Fibroblast of skin of scalp (primary cell): ENCODE data around the gene CDK2.
"Not testable (repeated sequence)": the region's sequence is repeated elsewhere in the genome, so short reads cannot be mapped to it uniquely, and the experiment has no call there.

Experiments
- DNase-seq: peaks from one replicate; pipeline ENCODE4 v3.0.0-alpha.2; 2013

CDK2 gene

DNA sequence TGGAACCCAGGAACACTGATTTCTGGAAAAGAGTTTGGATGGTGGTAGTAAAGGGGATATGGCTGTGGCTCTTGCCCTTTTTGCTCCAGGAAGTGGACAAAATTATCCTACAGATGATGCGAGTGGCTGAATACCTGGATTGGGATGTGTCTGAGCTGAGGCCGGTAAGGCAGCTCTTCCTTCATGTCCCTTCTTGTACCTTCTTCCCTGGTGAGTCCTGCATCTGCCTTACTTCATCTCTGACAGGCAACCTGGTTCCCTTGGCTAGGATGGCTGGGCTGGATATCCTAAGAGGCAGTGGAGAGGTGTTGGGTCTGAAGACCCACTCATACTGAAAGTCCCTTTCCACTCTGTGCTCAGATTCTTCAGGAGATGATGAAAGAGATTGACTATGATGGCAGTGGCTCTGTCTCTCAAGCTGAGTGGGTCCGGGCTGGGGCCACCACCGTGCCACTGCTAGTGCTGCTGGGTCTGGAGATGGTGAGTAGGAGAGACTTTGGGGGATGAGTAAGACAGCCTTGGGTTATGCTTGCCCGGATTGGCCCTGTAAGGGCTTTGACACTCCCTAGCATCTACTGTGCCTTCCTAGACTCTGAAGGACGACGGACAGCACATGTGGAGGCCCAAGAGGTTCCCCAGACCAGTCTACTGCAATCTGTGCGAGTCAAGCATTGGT lies 27.7 kb upstream of the CDK2 start:
- DNase-seq: no peak

DNA sequence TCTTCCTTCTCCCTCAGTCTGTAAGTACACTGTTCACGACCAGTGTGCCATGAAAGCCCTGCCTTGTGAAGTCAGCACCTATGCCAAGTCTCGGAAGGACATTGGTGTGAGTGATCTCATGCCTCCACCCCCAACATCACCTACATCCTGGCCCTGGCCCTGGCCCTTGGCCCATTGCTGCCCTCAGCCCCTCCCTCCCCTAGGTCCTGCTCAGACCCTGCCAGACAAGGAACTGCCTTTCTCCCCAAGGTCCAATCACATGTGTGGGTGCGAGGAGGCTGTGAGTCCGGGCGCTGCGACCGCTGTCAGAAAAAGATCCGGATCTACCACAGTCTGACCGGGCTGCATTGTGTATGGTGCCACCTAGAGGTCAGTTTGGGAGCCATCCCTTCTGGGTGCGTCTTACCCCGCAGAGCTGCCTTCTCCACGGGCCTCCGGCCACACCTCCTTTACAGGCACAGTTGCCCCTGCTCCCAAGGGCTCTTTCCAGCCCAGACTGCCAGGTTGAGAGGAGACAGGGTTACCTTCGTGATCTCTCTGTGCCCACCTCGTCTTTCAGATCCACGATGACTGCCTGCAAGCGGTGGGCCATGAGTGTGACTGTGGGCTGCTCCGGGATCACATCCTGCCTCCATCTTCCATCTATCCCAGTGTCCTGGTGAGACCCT lies 26.4 kb upstream of the CDK2 start:
- peak; percentile 82 for DNase-seq

- no peak for DNase-seq
Observed at GRCh38 chr12:55942055-55942454, 24.6 kb upstream of the CDK2 start.

GRCh38 chr12:55942577-55943136 lies 24.0 kb upstream of the CDK2 start:
- no peak for DNase-seq

DNA sequence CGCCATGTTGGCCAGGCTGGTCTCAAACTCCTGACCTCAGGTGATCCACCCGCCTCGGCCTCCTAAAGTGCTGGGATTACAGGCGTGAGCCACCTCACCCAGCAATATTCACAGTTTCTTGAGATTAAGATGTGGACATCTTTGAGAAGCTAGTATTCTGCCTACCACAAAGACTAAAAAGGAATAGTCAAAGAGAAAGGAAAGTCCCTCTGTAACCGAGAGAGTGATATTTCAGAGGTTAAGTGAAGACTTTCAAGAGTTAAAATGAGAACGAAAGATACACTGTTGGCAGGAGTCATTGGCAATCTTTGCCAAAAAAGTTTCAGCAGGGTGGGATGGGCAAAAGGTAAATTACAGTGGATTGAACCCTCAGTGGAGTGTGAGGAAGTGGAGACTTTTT lies 20.1 kb upstream of the CDK2 start:
- no peak for DNase-seq

- DNase-seq: no peak
Observed at GRCh38 chr12:55955344-55955743, 11.3 kb upstream of the CDK2 start.

DNA sequence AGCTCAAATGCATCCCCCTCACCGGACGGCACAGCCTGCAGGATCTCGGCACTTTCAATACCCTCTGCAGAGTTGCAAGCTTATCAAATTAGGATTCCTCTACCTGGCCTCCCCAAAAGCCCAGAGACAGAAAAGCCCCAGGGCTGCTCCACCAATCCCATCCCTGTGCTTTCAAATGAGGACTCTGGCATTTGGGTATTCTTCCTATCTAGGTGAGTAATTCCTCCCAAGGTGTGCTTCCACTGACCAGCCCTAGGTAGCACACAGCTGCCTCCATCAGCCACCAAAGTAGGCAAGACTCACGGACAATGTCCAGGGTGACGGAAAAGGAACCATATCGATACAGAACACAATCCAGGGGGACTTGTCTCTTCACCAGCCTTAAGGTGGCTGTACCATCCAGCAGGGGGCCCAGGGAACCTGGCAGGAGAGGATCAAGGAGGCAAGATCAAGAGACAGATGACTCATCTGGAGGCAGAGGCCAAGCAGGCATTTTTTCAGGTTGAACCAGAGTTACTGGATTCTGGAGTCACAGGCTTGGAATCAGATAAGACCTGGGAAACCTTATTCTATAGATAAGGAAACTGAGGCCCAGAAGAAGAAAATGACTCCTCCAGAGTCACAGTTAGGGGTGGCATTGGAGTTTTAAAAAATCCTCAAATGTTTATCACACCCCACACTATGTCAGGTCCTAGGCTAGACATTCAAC lies 10.7 kb upstream of the CDK2 start:
- no peak for DNase-seq

GRCh38 chr12:55957106-55957859 lies 9.3 kb upstream of the CDK2 start:
- no peak for DNase-seq

DNA sequence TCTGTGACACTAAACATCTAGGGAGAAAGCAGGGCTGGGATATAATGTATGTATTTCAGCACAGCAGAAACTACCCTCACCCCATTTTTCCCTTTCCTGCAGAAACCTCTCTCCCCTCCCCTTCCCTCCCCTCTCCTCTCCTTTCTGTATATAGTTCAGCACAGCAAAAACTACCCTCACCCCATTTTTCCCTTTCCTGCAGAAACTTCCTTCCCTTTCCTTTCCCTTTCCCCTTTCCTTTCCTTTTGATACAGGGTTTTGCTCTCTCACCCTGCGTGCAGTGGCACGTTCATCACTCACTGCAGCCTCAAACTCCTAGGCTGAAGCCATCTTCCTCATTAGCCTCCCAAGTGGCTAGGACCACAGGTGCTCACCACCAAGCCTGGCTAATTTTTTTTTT lies 2.9 kb upstream of the CDK2 start:
- DNase-seq: no peak

- DNase-seq: no peak
Observed at GRCh38 chr12:55965240-55965639, 1.4 kb upstream of the CDK2 start.

DNA sequence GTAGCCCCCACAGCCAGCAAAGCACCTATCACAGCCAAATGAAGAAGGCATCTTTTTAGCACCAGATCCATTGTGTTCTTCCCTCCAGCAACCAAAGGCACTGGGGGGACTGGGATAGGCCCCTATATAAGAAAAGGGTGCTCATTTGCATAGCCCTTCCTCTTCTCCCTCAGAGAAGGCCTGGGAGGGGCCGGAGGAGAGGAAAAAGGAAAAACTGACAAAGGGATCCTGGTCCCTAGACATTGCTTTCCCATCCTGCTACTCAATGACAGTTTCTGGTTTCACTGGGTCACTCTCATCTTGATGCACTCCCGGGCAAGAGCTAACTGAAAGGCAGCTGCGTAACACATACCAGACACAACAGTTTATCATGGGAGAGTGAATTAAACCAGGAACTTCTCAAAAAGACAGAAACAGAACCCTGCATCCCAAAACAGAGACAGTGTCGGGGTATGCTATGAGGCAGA lies 656 bp upstream of the CDK2 start, which contains the start of gene PMEL:
Gene PMEL, minus strand, starts transcription at position 102 of the 467 bp plus-strand sequence. Its CDS starts 31 bp downstream, at position 71.
- DNase-seq: no peak

DNA sequence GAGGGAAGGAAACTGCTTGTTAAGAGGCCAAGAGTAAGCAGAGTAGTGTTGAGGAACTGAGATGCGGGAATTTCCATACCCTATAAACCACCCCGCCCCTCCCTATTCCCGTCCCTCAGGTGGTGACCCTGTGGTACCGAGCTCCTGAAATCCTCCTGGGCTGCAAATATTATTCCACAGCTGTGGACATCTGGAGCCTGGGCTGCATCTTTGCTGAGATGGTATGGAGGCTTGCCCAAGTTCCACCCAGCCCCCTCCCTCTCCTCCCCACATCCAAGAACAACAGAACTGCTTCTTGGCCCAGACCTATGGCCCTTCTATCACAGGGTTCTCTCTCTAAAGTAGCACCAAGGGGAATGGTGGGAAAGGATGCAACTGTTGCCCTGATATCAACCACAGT lies 2.7 kb downstream of the CDK2 start:
- no peak for DNase-seq

DNA sequence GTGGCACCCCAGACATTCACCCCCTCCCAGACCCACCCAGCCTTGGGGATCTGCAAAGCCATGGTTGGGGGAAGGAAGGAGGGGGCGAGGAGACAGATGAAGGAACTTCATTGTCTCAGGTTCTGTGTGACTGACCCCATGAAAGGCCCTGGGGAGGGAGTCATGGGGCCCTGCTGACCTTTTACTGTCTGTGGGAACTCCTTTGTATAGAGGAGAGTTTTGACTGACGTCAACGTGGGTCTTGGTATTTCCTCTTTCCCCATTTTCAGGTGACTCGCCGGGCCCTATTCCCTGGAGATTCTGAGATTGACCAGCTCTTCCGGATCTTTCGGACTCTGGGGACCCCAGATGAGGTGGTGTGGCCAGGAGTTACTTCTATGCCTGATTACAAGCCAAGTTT lies 4.1 kb downstream of the CDK2 start:
- DNase-seq: peak; percentile 8

GRCh38 chr12:55972042-55972441 lies 5.4 kb downstream of the CDK2 start:
- peak; percentile 44 for DNase-seq

- no peak for DNase-seq
Observed at GRCh38 chr12:55972456-55972855, 5.8 kb downstream of the CDK2 start.

DNA sequence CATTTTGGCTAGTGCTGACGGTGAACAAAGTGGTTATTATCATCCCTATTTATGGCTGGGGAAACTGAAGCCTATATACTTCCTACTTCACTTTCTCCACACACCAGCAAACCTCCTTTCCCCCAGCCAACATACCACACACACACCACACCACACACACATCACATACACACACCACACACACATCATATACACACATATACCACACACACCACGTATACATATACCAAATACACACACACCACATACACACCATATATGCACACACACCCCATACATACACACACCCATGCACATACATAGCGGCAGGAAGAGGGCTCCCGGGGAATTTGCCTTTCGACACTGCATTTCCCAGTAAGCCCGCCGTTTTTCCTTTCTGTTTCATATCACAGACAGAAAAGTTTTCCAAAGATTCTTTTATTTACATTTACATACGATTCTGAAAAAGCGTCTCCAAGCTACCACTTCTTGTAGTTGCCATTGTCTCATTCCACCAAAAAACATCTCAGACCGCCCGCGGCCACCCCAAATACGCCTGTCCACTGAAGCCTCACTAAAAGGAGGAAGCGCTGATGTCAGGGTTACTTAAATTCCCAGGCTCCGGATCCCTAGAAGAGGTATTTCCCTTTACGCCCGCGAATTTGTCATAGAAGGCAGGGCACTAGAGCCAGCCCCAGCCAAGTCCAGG lies 6.4 kb downstream of the CDK2 start:
- peak; percentile 28 for DNase-seq

DNA sequence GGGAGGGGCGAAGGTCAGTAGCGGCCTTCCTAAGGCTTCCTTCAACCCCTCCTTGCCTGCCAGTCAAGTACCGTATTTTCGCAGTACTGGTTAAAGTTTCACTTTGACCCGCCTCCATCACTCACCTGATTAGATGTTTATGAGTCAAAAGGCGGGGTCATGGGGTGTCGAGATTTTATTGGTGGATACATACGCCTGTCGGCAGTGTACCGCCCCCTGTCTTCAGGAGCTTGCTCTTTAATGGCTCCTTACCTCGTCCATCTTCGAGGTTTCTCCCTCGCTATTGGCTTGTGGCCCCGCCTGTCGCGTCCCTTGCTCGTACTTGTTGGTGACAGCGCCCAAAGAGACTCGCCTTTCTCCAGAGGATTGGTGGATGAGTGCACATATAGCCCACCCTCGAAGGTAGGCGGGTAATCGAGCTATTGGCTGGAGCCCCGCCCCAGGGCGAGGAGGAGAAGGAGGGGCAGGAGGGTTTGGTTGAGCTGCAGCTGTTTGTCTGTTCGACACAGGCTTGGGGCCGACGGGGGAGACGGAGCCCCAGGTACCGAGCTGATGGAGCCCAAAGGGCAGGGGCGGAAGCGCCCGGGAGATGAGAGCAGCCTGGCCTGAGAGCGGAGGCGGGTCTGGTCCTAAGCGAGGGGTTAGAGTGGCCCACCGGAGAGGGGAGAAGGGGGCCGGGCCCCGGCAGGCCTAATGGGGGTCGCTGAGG lies 7.1 kb downstream of the CDK2 start, which contains the start of gene RAB5B:
Gene RAB5B, plus strand, starts transcription at position 480 of the 709 bp plus-strand sequence. CDS start 12,883 bp downstream, outside the sequence.
- peak; percentile 100 for DNase-seq

- DNase-seq: peak; percentile 20
Observed at GRCh38 chr12:55974308-55974730, 7.7 kb downstream of the CDK2 start.

- no peak for DNase-seq
Observed at GRCh38 chr12:55978393-55978792, 11.8 kb downstream of the CDK2 start.

DNA sequence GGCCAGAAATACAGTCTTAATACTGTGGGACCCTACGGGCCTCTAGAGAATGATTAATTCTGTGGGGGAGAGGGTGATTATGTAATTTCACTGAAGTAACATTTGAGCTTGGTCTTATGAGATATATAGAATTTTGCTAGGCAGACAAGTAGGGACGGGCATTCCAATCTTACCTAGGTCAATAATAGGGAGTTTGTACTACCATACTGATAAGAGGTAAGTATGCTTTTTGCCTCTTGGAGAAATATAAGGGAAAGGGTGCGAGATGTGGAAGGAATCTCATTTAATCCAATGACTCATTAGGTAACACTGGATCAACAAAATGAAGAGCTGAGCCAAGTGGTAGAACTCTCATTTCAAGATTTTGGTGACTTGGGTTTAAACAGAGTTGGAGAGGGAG lies 12.4 kb downstream of the CDK2 start:
- DNase-seq: no peak

- not testable (repeated sequence) for DNase-seq
Observed at GRCh38 chr12:55981882-55982281, 15.3 kb downstream of the CDK2 start.
